Raji (cell line): ENCODE data around the gene IRF2.

ENCODE experiments used
- POLR2A ChIP-seq: IDR thresholded peaks from 2 replicates; pipeline ENCODE4 v1.6.1; 2011; ENCODE audit warnings: low read depth, low read length, control low read depth; ENCODE audit not compliant: insufficient read depth

IRF2 gene

DNA sequence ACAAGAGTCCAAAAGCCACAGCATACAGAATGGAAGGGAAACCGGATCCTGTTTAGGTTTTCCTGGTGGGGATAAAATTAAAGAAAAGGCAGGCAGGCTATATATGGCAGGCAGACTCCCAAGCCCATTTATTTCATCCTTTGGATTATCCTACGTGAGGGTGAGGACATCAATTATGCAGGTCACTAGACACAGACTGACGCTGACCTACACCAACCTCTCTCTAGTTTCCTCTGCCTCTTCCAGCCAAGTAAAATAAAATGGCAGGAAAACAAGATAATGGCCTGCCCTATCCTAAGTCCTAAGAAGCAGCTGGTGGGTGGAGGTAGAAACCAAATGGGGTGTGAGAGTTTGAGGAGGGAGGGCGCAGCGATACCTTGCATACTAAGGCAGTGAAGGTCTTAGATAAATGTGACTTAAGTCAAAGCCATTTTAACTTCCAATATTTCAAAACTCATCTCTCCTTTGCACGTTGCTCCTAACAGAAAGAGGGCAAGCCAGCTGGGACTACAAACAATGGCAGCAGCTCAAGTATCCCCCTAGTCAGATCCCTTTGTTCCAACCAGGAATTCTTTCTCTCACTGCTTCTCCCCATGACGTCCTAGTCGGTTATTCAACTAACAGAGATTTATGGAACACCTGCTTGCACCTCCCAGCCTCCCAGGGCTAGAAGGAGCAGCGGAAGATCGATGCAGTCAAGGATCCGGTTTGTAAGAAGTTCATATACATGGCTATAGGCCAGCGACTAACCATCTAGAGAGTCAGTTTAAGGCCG is 72.8 kb downstream of the IRF2 start:
- TF ChIP-seq POLR2A = no peak

DNA sequence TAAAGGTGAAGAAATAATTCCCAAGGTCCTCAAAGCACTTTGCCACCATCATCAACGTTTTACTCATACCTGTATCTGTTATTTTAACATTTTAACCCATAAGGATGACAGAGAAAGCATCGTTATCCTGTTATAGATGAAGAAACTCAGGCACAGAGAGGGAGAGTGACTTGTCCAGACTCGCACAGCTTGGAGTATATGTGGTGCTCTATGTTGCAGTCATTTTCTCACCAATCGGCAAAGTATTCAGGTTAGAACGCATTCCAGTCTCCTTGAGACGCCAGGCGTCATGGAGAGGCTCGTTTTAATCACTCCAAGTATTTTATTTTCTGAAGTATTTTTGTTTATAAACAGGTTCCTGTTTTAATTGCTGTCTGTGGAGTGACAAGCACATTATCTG is 73.5 kb downstream of the IRF2 start:
- no peak for TF ChIP-seq POLR2A

DNA sequence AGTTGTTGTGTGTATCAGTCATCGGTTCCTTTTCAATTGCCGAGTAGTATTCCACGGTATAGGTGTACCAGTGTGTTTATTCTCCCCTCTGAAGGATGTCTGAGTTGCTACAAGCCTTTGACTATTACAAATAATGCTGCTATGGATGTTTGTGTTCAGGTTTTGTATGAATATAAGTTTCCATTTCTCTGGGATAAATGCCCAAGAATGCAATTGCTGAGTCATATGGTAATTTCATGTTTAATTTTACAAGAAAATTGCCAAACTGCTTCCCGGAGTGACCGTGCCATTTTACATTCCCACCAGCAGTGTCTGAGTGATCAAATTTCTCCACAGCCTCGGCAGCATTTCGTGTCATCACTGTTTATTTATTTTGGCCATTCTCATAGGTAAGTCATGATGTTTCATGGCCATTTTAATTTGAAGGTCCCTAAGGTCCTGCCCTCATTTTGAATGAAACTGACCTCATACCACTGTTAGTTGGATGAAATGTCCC is 73.9 kb downstream of the IRF2 start:
- no peak for TF ChIP-seq POLR2A

DNA sequence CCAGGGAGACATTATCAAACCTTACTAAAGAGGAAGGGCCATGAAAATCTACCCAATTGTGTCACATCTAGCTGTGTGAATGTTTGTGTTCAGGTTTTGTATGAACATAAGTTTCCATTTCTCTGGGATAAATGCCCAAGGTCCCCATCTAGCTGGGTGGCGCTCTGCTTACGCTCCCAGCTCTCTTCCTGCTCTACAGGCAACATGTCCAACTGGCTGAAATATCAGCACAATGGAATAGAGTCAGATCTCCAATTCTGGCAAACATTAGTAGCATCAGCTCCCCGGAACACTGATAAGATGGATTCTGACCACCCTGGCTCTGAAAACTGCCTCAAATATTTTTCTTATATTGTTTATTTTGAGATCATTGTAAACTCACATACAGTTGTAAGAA is 74.8 kb downstream of the IRF2 start:
- TF ChIP-seq POLR2A = no peak

DNA sequence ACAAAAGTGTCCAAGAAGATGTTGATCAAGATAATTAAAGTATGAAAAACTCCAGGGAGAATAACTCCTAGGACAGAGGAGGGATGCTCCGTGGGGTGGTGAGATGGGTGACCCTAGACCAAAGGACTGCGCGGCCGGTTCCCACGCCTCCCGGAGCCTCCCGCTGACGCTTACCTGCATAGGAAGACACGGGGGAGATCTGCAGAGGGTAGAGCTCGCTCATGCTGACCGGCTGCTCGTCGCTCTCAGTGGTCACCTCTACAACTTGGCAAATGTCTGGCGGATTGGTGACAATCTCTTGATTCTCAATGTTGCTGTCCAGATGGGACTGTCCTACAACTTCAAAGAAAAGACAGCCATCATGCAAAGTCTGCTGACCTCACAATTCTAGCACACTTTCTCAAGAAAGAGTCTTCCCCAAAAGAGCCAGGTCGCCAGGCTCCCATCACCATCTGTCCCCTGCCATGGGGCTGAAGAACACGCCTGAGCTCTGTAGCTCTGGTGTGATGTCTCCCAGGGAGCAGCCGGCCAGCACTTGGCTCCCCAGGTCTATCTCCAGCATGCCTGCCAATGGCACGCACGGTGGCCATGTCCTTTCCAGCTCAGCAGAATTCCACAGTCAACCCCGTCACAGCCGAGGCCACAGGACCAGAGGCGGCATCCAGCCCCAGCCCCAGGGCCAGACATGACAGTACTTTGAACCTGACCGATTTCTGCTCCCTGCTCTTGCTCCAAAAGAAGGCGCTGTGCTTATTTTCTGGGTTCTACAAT is 75.4 kb downstream of the IRF2 start:
- no peak for TF ChIP-seq POLR2A

DNA sequence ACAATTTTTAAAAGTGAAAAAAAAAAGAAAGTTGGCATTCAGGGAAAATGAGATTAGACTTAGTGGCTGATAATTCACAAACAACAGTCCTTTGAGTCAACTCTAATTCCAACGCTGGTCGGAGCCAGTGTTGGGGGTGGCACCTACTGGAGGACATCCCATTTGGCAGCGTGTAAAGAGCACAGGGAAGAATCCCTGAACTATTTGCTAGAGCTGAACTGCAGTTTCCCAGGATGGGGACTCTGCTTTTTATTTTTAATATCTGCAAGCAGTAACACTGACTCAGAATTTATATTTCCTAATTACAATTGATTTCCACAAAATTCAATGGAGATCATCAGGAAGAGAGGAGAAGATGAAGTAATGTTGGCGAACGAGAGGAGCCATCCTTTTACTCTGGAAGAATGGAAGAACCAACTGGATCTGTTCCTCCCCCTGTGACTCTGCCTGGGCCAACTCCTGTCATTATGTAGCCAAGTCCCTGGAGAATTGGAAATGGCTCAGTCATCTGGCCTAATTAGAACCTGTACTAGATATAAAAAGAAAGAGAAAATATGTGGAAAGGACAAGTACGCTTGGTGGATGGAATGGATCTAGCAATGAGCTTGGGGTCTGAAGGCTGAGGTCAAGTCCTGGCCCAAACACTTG is 76.7 kb downstream of the IRF2 start:
- no peak for TF ChIP-seq POLR2A

DNA sequence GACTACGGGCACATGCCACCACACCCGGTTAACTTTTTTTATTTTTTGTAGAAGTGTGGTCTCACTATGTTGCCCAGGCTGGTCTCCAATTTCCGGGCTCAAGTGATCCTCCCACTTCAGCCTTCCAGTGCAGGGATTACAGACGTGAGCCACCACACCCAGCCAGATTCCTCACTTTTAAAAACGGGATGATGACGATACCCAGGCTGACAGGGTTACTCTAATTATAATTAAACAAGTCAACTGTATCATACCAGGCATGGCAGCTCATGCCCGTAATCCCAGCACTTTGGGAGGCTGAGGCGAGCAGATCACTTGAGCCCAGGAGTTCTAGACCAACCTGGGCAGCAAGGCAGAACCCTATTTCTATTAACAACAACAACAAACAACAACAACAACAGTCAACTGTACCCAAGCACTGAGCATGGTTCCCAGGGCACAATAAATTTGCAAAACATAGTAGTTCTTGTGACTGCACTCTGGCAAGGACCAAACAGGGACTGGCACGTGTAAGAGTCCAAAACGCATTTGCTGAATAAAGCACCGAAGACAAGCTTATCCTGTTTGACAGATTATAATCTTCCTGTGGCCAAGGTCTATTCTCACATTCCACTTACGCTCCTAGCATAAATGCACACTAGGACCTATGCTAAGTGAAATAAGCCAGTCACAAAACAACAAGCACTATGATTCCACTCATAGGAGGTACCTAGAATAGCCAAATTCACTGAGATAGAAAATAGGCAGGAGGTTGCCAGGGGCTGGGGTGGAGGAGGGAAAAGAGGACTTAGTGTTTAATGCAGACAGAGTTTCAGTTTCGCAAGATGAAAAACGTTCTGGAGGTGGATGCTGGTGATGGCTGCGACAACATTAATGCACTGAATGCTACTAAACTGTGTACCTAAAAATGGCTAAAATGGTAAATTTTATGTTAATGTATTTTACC is 77.5 kb downstream of the IRF2 start:
- no peak for TF ChIP-seq POLR2A

DNA sequence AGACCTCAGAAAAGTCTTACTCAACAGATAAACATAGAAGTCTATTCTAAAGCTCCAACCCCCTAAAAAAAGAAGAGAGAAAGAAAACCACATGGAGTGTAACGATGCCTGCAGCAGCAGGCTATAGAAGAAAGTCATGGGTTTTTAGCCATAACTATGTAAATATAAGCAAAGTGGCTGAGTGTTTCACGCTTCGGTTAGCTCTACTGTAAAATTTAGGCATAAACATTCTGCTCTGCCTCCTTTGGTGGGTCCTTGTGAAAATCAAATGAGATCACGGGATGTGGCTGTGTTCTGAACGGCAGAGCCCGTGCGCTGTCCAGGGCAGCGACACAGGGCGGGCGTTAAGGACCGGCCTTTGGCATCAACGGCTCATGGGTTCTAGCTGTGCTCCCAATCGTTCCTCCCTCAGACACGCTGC is 78.4 kb downstream of the IRF2 start:
- 0 out of 2 replicates have a peak, but pooled peaks have one; percentile 15 for TF ChIP-seq POLR2A

DNA sequence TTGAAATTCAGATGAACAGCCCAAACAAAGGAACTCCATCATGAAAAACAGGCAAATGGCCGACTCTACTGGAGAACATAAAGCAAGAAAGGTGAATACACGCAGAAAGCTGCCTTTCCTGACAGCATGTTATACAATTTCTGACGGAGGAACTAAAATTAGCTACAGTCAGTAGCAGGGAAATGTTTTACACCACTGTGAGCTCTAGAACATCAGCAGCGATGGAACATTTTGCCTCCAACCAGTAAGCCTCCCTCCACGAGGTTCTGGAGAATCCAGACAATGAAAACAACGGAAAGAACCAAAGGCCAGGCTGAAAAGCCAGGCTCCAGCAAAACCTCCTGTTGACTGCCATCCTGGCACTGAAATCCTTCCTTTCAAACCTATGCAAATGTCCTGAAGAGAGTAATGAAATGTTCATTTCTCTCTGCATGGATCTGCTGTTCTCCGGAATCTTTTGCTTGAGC is 78.9 kb downstream of the IRF2 start:
- no peak for TF ChIP-seq POLR2A

DNA sequence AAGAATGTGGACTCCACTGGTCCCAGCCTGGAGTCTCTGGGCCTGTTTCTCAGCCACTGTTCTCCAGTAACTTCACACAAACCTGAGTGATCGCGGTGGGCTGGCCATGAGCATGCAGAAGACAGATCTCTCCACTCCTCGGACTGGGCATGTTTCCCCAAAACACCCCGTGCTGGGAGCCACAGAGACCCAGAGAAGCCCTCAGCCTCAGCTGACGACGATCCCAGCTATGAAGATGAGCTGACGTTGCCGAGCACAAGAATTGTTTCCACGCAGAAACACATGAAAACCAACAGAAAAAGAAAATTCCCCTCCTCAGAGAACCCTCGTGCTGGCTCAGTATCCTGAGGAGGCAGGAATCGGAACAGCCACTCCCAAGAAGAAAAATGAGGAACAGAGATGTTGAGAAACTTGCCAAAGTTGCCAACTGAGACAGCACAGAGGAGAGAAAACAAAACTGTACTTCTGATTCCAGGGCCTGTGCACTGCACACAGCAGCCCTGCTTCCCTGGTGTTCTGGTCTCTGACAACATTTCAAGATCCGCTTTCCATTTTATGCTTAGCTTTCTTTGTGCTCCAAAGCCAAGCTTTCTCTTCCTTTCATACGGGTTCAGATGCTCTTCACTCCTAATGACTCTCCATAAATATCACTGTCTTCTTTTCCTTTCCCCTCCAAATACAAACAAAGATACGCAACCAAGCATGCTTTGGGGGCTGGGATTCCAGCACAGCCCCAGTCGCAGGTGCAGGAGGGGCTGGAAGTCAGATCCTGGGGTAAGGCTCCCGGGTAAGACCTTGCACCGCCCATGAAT is 81.4 kb downstream of the IRF2 start:
- TF ChIP-seq POLR2A = no peak

DNA sequence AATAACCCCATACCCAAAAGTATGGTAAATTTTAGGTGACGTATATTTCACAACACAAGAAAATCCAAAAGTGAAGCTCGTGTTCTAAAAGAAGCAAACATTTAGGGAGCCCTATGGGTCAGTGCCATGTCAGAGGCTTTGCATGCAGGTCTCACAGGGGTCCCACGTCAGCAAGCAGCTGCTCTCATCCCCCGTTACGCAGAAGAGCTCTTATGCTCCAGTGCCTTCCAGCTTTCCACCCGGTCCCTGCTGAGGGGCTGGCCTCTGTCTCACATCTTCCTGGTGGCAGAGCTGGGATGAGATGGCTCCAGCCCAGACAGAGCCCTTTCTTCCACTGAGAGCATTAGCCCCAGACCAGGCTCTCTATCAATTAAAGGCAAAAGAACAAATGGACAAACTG is 82.0 kb downstream of the IRF2 start:
- TF ChIP-seq POLR2A = no peak

DNA sequence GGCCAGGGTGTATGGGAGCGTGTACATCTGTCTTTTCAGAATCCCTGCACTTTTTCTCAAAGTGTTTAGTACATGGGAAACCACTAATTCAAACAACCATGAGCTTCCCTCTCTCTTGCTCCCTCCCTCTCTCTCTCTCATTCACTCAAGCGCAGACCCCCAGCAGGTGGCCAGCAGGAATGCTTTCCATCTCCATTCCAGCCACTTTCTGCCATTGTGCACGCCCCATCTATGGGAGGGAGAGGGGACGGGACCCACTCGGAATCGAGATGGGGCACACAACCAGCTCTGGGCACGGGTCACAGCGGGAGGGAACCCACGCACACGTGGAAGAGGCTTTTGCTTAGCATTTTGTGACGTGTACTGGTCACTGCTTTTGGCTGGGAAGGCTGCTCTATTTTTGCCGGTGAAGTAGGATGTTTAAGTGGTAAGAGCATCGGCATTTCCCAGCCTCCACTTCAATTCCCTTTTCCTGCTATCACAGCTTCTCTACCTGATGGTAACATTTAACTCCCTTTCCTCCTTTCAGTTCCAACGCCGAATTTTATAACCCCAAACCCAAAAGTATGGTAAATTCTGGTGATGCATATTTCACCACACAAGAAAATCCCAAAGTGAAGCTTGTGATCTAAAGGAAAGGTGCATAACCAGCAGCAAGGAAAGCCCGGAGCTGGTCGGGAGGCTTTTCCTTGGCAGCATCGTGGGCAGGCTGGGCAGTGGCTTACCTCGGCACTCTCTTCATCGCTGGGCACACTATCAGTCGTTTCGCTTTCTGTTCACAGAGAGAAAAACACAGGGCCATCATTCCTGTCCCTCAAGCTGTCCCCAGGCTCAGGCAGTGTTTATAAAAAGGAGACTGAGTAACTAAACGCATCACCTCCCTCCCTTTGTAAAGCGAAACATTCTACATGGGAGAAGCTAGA is 84.1 kb downstream of the IRF2 start:
- TF ChIP-seq POLR2A = no peak

DNA sequence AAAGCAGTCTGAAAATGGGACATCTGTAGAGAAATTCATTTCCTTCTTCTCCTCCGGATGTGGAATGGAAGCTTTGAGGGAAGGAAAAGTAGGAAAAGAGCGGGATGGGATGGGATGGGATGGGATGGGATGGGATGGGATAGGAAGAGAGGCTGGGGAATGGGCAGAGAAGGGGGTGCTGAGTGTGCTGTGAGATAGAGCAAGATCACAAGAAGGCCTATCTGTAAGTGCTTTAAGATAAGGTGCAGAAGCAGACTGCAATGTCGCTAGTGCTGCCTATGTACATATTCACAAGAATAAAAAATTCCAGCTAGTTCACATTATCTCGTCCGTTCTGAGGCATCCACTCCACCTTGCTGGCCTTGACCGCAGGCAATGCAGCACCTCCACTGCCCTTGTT is 86.2 kb downstream of the IRF2 start:
- no peak for TF ChIP-seq POLR2A

DNA sequence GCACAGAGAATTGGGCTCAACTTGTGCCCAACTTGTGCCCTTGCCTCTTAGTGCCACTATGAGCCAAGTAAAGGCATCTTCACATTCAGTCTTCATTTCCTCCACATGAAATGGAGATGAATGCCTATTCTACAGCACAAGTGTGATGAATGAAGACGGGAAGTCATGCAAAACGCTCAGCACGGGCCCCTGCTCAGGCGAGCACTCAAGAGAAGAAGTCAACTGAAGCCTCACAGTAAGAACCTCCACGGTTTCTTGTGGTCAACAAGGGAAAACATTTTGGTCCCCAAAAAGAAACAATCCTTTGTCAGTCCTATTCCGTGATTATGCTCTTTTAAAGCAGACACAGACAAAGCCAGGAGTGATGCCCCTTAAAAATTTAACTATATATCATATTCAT is 87.0 kb downstream of the IRF2 start:
- TF ChIP-seq POLR2A = no peak
